Thyroid gland (tissue), 4 donors: ENCODE results near the gene FOLR1. TPM values are rescaled to one million over a fixed set of nuclear protein-coding genes. Genes with fewer than 3 reads are reported as not detected.

Experiments
- DNase-seq, 2 donors: peaks; one replicate each; pipeline ENCODE4 v3.0.0-alpha.2; 2019
- H3K27ac ChIP-seq, 3 donors: fragments of 200-600 bp; sonication (generic); 1 replicate in 2 of 3; 2 replicates in 1 of 3; pipeline ENCODE4 v1.5.1; 2016 to 2019; ENCODE audit warnings: mild to moderate bottlenecking in 1 of 3, moderate library complexity in 1 of 3
- H3K27me3 ChIP-seq: fragments of 200-600 bp; sonication (generic); one replicate; pipeline ENCODE4 v1.5.1; 2019
- H3K36me3 ChIP-seq, 2 donors: fragments of 200-600 bp; sonication (generic); one replicate each; pipeline ENCODE4 v1.5.1; 2016 to 2019
- H3K4me1 ChIP-seq, 2 donors: fragments of 200-600 bp; sonication (generic); one replicate each; pipeline ENCODE4 v1.5.1; 2017 to 2019
- H3K4me3 ChIP-seq, 3 donors: fragments of 200-600 bp; sonication (generic); replicated peaks in 1 of 3; 1 replicate in 2 of 3; 2 replicates in 1 of 3; pipeline ENCODE4 v1.5.1; 2016; ENCODE audit warnings: mild to moderate bottlenecking in 1 of 3
- H3K9me3 ChIP-seq: fragments of 200-600 bp; sonication (generic); one replicate; pipeline ENCODE4 v1.5.1; 2017
- POLR2A ChIP-seq, 2 donors: fragments of 450-650 bp; IDR thresholded peaks; one replicate each; pipeline ENCODE4 v1.6.1; 2017; ENCODE audit warnings: antibody characterized with exemption in 2 of 2, mild to moderate bottlenecking in 2 of 2, moderate library complexity in 1 of 2
- WGBS, 2 donors: methylation state at CpG; one replicate each; pipeline ENCODE4 v1.1.5; 2017; 5-methylcytosine and 5-hydroxymethylcytosine counted together
- intact Hi-C: fragments of 100-400 bp; cut with DNase I; formaldehyde crosslinking; loops from one replicate; pipeline ENCODE4 v1.15.1; 2023
- total RNA-seq, 4 donors: library from RNA; depleted of rRNA; stranded (reverse); fragments of >200 nt; gene quantifications; one replicate each; pipeline ENCODE4 v1.2.3, GENCODE V29; 2016
- TF ChIP-seq, protein P1 (sequence below), 6 experiments: fragments of 200-600 bp in 3 of 6; fragments of 450-650 bp in 3 of 6; sonication (generic) in 3 of 6; IDR thresholded peaks; one replicate each; pipeline ENCODE4 v1.5.1; 2016 to 2019; ENCODE audit warnings: antibody characterized with exemption in 6 of 6, mild to moderate bottlenecking in 2 of 6, inconsistent platforms in 1 of 6, moderate library complexity in 1 of 6

FOLR1 gene
- total RNA-seq, 4 donors from 2014 or later, result 5.5 to 64.9 (median 36.3) TPM

DNA sequence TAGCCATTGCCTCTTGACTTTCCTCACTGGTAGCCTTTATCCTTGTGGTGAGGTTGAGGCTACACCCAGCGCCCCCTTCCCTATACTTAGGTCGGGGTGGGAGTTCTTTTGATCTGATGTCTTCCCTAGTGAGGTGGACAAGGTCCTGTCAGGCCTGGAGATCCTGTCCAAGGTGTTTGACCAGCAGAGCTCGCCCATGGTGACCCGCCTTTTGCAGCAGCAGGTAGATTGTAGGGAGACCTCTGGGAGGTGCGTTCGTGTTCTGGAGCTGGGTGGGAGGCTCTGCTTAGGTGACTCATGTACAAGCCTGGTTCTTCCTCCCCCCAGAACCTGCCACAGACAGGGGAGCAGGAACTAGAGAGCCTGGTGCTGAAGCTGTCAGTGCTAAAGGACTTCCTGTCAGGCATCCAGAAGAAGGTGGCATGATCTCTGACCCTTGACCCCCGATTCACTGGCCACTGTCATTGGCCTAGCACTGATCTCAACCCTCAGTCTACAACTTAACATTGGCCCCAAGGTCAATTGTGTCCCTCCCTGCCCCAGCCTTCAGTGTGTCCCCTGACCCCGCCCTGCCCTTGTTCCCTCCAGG lies 37.5 kb downstream of the FOLR1 start:
- H3K27me3 ChIP-seq, result no peaks in the 10 kb centered on the region
- H3K4me1 ChIP-seq, result peaks cover 14 to 15% of the 10 kb centered on the region in 2 donors
- DNase-seq, result no peak
- 86 to 94% methylated on average over 7 to 8 of the region's 8 CpGs for WGBS, 2 donors
- intact Hi-C loops, result loop anchor here (10.0 kb wide), 1 partner anchor 125 kb away; the partner anchor contains the start of genes LAMTOR1 and TOMT
- no peak overlapping the region for H3K4me3 ChIP-seq
- no peaks in the 10 kb centered on the region for H3K9me3 ChIP-seq
- no peak for TF ChIP-seq POLR2A (IDR thresholded peaks at IDR 0.05)
- TF ChIP-seq, protein P1, sequence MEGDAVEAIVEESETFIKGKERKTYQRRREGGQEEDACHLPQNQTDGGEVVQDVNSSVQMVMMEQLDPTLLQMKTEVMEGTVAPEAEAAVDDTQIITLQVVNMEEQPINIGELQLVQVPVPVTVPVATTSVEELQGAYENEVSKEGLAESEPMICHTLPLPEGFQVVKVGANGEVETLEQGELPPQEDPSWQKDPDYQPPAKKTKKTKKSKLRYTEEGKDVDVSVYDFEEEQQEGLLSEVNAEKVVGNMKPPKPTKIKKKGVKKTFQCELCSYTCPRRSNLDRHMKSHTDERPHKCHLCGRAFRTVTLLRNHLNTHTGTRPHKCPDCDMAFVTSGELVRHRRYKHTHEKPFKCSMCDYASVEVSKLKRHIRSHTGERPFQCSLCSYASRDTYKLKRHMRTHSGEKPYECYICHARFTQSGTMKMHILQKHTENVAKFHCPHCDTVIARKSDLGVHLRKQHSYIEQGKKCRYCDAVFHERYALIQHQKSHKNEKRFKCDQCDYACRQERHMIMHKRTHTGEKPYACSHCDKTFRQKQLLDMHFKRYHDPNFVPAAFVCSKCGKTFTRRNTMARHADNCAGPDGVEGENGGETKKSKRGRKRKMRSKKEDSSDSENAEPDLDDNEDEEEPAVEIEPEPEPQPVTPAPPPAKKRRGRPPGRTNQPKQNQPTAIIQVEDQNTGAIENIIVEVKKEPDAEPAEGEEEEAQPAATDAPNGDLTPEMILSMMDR (IDR thresholded peaks at IDR 0.05), result no peak
- no peak overlapping the region for H3K27ac ChIP-seq
- peaks cover 59% of the 10 kb centered on the region in 2 donors for H3K36me3 ChIP-seq

GRCh38 chr11:72229925-72230763 lies 38.2 kb downstream of the FOLR1 start:
- no peaks in the 10 kb centered on the region for H3K27me3 ChIP-seq
- no peaks in the 10 kb centered on the region for H3K9me3 ChIP-seq
- no peak overlapping the region for H3K27ac ChIP-seq
- no peak overlapping the region for H3K4me3 ChIP-seq
- 96 to 97% methylated on average over 18 to 19 of the region's 21 CpGs for WGBS, 2 donors
- H3K4me1 ChIP-seq, result peaks cover 13 to 15% of the 10 kb centered on the region in 2 donors
- intact Hi-C loops, result loop anchor here (10.0 kb wide), 2 partner anchors 125 to 195 kb away; partner anchors contain the start of genes LAMTOR1 and TOMT
- no peak for TF ChIP-seq POLR2A (IDR thresholded peaks at IDR 0.05)
- TF ChIP-seq, protein P1 (IDR thresholded peaks at IDR 0.05), result no peak
- peaks cover 61 to 65% of the 10 kb centered on the region in 2 donors for H3K36me3 ChIP-seq
- DNase-seq, result no peak

- Histone ChIP-seq H3K4me1 (peaks cover 6 to 9% of the 10 kb centered on the region in 2 donors), H3K4me3 (no peak overlapping the region), H3K27me3 (no peaks in the 10 kb centered on the region), H3K9me3 (no peaks in the 10 kb centered on the region), H3K27ac (no peak overlapping the region), H3K36me3 (peaks cover 69 to 72% of the 10 kb centered on the region in 2 donors)
- DNase-seq, result no peak
- intact Hi-C loops, result loop anchor here (10.0 kb wide), 1 partner anchor 194 kb away; no protein-coding TSS in a partner anchor
- WGBS, 2 donors, result 91 to 94% methylated on average over 16 of the region's 18 CpGs
- TF ChIP-seq POLR2A (IDR thresholded peaks at IDR 0.05), result no peak
- TF ChIP-seq, protein P1 (IDR thresholded peaks at IDR 0.05), result no peak
Measured at GRCh38 chr11:72230764-72231365, 38.9 kb downstream of the FOLR1 start.

DNA sequence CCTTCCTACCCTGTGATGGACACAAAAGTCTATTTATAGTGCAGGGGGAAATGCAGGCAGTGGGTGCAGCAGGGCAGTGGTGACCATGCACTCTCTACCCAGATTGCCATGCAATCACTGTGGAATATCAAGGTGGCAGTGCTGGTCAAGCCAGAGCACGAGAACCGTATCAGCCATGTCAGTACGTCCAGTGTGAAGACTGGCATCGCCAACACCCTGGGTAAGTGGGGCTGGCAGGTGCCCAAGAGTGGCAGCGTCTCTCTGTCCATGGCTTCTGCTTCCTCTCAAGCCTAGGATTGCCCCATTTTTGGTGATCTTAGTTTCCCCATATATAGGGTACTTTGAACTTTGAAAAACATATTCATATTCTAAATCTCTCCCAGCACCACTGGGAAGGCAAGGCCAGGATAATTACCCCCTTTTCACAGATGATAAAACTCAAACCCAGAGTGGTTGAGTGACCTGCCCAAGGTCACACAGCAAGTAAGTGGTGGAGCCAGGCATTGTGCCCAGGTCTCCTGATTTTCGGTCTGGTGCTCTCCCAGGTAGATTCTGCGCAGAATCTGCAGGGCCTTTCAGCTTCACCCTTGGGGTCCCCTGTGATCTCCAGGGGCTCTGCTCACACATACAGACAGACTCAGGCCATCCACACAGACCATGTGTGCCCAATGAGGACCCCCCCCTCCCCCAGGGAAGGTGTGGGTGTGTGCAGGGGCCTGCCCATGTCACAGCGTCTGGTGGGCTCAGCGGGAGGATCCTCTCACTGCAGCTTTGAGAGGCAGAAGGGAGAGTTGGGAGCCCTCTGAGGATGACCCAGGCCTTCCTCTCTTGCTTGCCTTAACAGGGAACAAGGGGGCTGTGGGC lies 39.7 kb downstream of the FOLR1 start:
- Histone ChIP-seq H3K27me3 (no peaks in the 10 kb centered on the region), H3K36me3 (peaks cover 69 to 77% of the 10 kb centered on the region in 2 donors), H3K4me3 (no peak overlapping the region), H3K4me1 (peaks cover 0 to 1% of the 10 kb centered on the region in 2 donors), H3K9me3 (no peaks in the 10 kb centered on the region), H3K27ac (no peak overlapping the region)
- intact Hi-C loops, result loop anchor here (10.0 kb wide), 1 partner anchor 193 kb away; no protein-coding TSS in a partner anchor
- WGBS, 2 donors, result 93 to 94% methylated on average over 9 of the region's 9 CpGs
- no peak for DNase-seq
- TF ChIP-seq, protein P1 (IDR thresholded peaks at IDR 0.05), result no peak
- no peak for TF ChIP-seq POLR2A (IDR thresholded peaks at IDR 0.05)
